ENCODE results near the gene GPR17. TPM values are rescaled to one million over a fixed set of nuclear protein-coding genes. Genes with fewer than 3 reads are reported as not detected.

Gene GPR17
- total and polyA plus RNA-seq, 4 donors = 0.30 to 1.4 (median 0.40) TPM; not detected in 1

DNA sequence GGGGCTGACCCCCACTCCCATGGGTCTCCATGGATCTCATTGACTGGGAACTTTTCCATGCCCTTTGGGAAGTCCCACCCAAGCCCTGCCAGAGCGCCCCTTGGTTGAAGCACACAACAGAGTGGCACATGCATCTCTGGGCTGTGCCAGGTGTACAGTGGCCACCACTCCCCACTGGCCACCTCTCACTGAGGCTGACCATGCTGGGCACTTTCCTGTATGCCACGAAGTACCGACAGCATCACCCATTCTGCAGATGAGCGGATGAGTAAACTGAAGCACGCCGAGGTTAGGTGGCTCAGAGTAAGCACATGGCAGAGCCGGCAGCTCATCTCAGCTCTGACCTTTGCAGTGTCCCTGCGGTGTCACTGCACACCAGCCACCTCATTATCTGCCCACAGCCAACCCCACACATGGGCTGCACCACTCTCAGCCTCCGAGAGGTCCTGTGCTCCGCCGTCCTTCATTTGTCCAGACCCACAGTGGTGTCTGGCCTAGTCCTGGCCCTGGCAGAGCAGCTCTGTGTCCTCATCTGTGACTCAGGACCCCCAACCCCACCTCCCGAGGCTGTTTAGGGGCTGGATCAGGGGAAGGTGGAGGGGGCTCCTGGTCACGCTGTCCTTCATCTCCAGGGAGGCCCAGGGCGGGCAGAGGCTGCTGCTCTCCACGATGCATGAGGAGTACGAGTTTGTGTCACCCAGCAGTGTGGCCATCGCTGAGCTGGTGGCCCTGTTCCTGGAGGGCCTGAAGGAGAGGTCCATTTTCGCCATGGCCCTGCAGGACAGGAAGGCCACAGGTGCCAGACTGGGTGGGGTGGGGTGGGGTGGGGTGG, 18.0 kb upstream of the GPR17 start:
- no peak overlapping the region for H3K4me3 ChIP-seq
- no peaks in the 10 kb centered on the region for H3K36me3 ChIP-seq (ENCODE audit: control insufficient read depth in 4 of 4, insufficient read depth in 4 of 4, low read length in 4 of 4)
- ATAC-seq (ENCODE audit: insufficient read depth, low FRiP score) (no peak), DNase-seq (no peak)
- H3K9ac ChIP-seq (ENCODE audit: insufficient read depth in 1 of 2, low read length in 2 of 2) = no peak overlapping the region
- peaks cover 0 to 2% (median 0%) of the 10 kb centered on the region in 4 donors for H3K9me3 ChIP-seq (ENCODE audit: control insufficient read depth in 4 of 4, insufficient read depth in 3 of 4, low read length in 3 of 4)
- WGBS, 2 donors = 89 to 94% methylated on average over 18 of the region's 18 CpGs
- H3K4me1 ChIP-seq (ENCODE audit: control insufficient read depth in 5 of 5, insufficient read depth in 5 of 5, low read length in 5 of 5) = peaks cover 0 to 10% (median 0%) of the 10 kb centered on the region in 5 donors
- TF ChIP-seq, protein P1, sequence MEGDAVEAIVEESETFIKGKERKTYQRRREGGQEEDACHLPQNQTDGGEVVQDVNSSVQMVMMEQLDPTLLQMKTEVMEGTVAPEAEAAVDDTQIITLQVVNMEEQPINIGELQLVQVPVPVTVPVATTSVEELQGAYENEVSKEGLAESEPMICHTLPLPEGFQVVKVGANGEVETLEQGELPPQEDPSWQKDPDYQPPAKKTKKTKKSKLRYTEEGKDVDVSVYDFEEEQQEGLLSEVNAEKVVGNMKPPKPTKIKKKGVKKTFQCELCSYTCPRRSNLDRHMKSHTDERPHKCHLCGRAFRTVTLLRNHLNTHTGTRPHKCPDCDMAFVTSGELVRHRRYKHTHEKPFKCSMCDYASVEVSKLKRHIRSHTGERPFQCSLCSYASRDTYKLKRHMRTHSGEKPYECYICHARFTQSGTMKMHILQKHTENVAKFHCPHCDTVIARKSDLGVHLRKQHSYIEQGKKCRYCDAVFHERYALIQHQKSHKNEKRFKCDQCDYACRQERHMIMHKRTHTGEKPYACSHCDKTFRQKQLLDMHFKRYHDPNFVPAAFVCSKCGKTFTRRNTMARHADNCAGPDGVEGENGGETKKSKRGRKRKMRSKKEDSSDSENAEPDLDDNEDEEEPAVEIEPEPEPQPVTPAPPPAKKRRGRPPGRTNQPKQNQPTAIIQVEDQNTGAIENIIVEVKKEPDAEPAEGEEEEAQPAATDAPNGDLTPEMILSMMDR (IDR thresholded peaks at IDR 0.05; ENCODE audit: control extremely low read depth, extremely low read depth) = no peak
- no peaks in the 10 kb centered on the region for H3K27me3 ChIP-seq (ENCODE audit: control insufficient read depth in 3 of 3, insufficient read depth in 3 of 3, low read length in 2 of 3)
- H3K27ac ChIP-seq (ENCODE audit: low read depth in 1 of 2, low read length in 1 of 2) = no peak overlapping the region

DNA sequence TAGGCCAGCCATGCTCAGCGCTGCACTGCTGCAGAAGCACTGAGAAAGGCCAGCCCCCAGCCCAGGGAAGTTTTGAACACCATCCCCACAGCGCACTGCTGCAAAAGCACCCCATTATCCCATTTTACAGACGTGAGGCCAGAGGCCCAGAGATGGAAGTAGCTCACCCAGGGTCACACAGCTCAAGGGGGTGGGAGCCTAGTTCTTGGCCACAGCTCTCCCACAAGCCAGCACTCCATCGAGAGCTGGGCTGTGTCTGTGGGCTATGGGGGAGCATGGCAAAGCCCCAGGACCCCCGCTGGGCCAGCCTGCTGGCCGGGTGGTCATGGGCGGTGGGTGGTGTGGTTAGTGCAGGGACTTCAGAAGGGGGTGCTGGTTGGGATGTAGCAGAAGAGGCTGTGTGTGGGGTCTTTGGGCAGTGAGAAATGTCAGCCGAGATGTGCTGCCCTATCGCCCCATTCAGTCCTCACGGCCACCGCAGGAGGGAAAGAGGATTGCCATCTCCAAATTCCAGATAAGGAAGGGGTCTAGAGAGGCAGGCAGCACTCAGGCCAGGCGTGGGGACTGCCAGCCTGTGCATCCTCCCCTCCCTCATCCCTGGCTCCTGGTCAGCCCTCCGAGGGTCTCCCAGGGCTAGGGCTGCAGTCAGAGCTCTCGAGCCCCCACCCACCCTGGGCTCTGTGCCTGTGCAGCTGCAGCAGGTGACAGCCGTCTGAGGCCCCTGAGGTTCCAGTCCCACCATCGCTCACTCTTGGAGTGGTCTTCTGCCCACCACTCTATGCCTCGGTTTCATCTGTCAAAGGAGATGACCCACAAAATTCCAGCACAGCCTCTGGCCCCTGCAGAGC, 17.0 kb upstream of the GPR17 start:
- DNase-seq = no peak

DNA sequence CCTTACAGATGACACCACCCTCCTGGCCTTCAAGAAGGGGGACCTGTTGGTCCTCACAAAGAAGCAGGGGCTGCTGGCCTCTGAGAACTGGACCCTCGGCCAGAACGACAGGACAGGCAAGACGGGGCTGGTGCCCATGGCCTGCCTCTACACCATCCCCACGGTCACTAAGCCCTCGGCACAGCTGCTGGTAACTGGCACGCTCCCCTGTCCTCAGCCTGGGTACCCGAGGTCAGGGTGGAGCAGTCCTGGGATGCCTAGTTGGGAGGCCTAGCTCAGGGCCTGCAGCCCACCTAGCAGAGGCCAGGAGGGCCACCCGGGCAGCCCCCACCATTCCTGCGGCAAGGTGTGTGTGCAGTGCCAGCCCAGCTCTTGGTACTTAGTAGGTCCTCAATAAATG, 16.3 kb upstream of the GPR17 start:
- Histone ChIP-seq H3K9ac (ENCODE audit: insufficient read depth in 1 of 2, low read length in 2 of 2) (no peak overlapping the region), H3K4me3 (no peak overlapping the region), H3K9me3 (ENCODE audit: control insufficient read depth in 4 of 4, insufficient read depth in 3 of 4, low read length in 3 of 4) (peaks cover 0 to 2% (median 0%) of the 10 kb centered on the region in 4 donors), H3K4me1 (ENCODE audit: control insufficient read depth in 5 of 5, insufficient read depth in 5 of 5, low read length in 5 of 5) (peaks cover 0 to 23% (median 0%) of the 10 kb centered on the region in 5 donors), H3K27ac (ENCODE audit: low read depth in 1 of 2, low read length in 1 of 2) (no peak overlapping the region), H3K36me3 (ENCODE audit: control insufficient read depth in 4 of 4, insufficient read depth in 4 of 4, low read length in 4 of 4) (no peaks in the 10 kb centered on the region), H3K27me3 (ENCODE audit: control insufficient read depth in 3 of 3, insufficient read depth in 3 of 3, low read length in 2 of 3) (no peaks in the 10 kb centered on the region)
- 78 to 82% methylated on average over 9 of the region's 9 CpGs for WGBS, 2 donors
- DNase-seq (no peak), ATAC-seq (ENCODE audit: insufficient read depth, low FRiP score) (no peak)
- TF ChIP-seq, protein P1 (IDR thresholded peaks at IDR 0.05; ENCODE audit: control extremely low read depth, extremely low read depth) = no peak

More for the DNA sequence above, 17.0 kb upstream of the GPR17 start:
- TF ChIP-seq, protein P1 (IDR thresholded peaks at IDR 0.05; ENCODE audit: control extremely low read depth, extremely low read depth) = no peak
- no peaks in the 10 kb centered on the region for H3K36me3 ChIP-seq (ENCODE audit: control insufficient read depth in 4 of 4, insufficient read depth in 4 of 4, low read length in 4 of 4)
- H3K4me3 ChIP-seq = no peak overlapping the region
- H3K4me1 ChIP-seq (ENCODE audit: control insufficient read depth in 5 of 5, insufficient read depth in 5 of 5, low read length in 5 of 5) = peaks cover 0 to 17% (median 0%) of the 10 kb centered on the region in 5 donors
- no peak overlapping the region for H3K27ac ChIP-seq (ENCODE audit: low read depth in 1 of 2, low read length in 1 of 2)
- no peak for ATAC-seq (ENCODE audit: insufficient read depth, low FRiP score)
- WGBS, 2 donors = 82 to 86% methylated on average over 17 of the region's 17 CpGs
- no peaks in the 10 kb centered on the region for H3K27me3 ChIP-seq (ENCODE audit: control insufficient read depth in 3 of 3, insufficient read depth in 3 of 3, low read length in 2 of 3)
- peaks cover 0 to 2% (median 0%) of the 10 kb centered on the region in 4 donors for H3K9me3 ChIP-seq (ENCODE audit: control insufficient read depth in 4 of 4, insufficient read depth in 3 of 4, low read length in 3 of 4)
- H3K9ac ChIP-seq (ENCODE audit: insufficient read depth in 1 of 2, low read length in 2 of 2) = no peak overlapping the region

Measured in lung (tissue), 12 donors.